Measurements from ENCODE around the gene TLE4. TPM values are rescaled to one million over a fixed set of nuclear protein-coding genes. Genes with fewer than 3 reads are reported as not detected.
A peak's percentile ranks its signal among the peaks of the same experiment; 100 is the strongest.

TLE4 gene
- total and polyA plus RNA-seq, 12 donors, result 4.2 to 17.3 (median 11.0) TPM

DNA sequence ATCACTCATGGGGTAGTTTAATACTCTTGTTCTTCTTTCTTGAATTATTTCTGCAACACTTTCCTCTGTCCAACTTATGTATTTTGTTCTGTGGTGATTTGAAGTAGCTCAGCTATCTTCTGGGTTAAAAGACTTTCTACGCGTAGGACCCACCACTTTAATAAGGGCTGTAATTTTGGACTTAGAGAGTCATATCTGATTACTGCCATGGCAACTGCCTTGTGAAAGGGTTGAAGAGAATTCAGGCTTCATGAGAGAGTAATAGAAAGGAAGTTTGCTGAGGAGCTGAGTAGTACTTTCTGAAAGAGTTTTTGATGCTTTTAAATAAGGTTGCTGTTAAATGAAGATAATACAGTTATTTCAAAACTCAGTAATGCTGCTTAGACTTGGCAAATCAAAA, 89.5 kb downstream of the TLE4 start:
- H3K27me3 ChIP-seq, result no peaks in the 10 kb centered on the region
- H3K4me3 ChIP-seq, result no peak overlapping the region
- H3K4me1 ChIP-seq, result peaks cover 0 to 43% (median 35%) of the 10 kb centered on the region in 9 donors
- TF ChIP-seq CTCF (IDR thresholded peaks at IDR 0.05), result no peak
- 70 to 76% methylated on average over 2 of the region's 2 CpGs for WGBS, 2 donors
- no peak overlapping the region for H3K27ac ChIP-seq
- DNase-seq (no peak), ATAC-seq (no peak)
- intact Hi-C loops (cut with DNase I), result loop anchor here in 5 of 10 donors (1.0 to 10.0 kb wide), 5 partner anchors 51 to 89 kb away; partner anchors contain the start of gene TLE4 (in 3 of the 5)
- H3K36me3 ChIP-seq, result peaks cover 0 to 12% (median 0%) of the 10 kb centered on the region in 9 donors
- H3K9me3 ChIP-seq, result no peaks in the 10 kb centered on the region

DNA sequence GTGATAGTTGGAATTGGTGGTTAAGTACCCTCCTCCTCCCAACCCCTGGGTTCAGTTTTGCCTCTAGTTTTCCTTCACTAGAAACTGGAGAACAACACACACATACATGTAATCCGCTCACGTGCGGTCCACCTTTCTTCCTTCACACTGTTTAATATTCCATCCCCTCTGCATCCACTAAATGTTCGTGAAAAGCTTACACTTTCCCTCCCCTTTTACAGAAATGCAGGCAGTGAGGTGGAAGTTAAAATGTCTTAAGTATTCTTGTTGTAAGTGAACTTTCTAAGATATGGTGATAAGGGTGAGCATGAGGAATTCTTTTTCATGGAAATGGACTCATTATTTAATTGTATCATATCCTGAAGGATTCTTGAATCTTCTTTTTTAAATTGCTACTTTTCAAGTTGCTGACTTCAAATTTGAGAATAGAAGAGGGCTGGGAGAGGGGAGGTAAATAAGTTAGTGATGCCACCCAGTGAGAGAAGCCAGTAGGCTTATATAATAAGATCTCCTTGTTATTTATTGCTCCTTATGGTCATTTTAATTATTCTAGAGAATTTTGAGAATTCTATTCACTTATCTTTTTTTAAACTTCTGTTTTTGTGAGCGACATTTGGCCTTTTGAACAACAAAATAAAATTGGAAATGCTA, 90.2 kb downstream of the TLE4 start:
- intact Hi-C loops (cut with DNase I), result loop anchor here in 5 of 10 donors (1.0 to 10.0 kb wide), 6 partner anchors 50 to 90 kb away; partner anchors contain the start of gene TLE4 (in 3 of the 5)
- no peaks in the 10 kb centered on the region for H3K9me3 ChIP-seq
- 68 to 70% methylated on average over 5 of the region's 5 CpGs for WGBS, 2 donors
- DNase-seq, result no peak
- peaks cover 0 to 5% (median 0%) of the 10 kb centered on the region in 9 donors for H3K36me3 ChIP-seq
- peak overlapping the region in 4 of 10 donors; percentile 19 to 43 (median 36) for H3K27ac ChIP-seq
- no peak for TF ChIP-seq CTCF (IDR thresholded peaks at IDR 0.05)
- no peaks in the 10 kb centered on the region for H3K27me3 ChIP-seq
- no peak overlapping the region for H3K4me3 ChIP-seq
- ATAC-seq, result no peak
- peaks cover 0 to 43% (median 35%) of the 10 kb centered on the region in 9 donors for H3K4me1 ChIP-seq

DNA sequence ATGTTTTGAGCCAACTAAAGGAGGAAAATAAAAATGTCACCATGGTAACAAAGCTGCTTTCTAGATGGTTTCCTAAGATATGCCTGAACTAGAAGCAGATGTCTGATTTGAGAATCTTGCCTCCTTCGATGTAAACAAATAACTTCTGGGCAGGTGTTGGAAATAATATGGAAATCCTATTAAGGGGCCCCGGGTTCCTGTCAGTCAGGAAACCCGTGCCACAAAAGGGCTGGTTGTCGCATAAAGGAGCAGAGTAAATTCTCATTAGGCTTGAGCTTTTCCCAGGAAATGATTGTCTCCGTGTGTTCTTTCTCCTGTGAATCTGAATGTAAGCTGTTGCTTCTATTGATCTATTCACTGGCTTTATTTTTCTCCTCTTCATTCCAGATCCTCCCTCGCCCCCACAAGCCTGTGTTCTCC, 90.8 kb downstream of the TLE4 start:
- 45 to 54% methylated on average over 6 of the region's 6 CpGs for WGBS, 2 donors
- TF ChIP-seq CTCF (IDR thresholded peaks at IDR 0.05), result no peak
- H3K27me3 ChIP-seq, result no peaks in the 10 kb centered on the region
- peak overlapping the region in 5 of 10 donors; percentile 3 to 43 (median 31) for H3K27ac ChIP-seq
- intact Hi-C loops (cut with DNase I), result loop anchor here in 5 of 10 donors (2.0 to 10.0 kb wide), 5 partner anchors 50 to 90 kb away; partner anchors contain the start of gene TLE4 (in 3 of the 5)
- H3K4me1 ChIP-seq, result peaks cover 0 to 43% (median 35%) of the 10 kb centered on the region in 9 donors
- no peaks in the 10 kb centered on the region for H3K36me3 ChIP-seq
- ATAC-seq, result peak in 3 of 8 donors; percentile 21 to 53 (median 45)
- DNase-seq, result no peak
- no peaks in the 10 kb centered on the region for H3K9me3 ChIP-seq
- H3K4me3 ChIP-seq, result peak overlapping the region in 1 of 10 donors; percentile 12

GRCh38 chr9:79663300-79663699, 91.5 kb downstream of the TLE4 start:
- H3K4me1 ChIP-seq, result peaks cover 0 to 47% (median 39%) of the 10 kb centered on the region in 9 donors
- intact Hi-C loops (cut with DNase I), result loop anchor here in 5 of 10 donors (2.0 to 10.0 kb wide), 5 partner anchors 49 to 91 kb away; partner anchors contain the start of gene TLE4 (in 3 of the 5)
- ATAC-seq (peak in 2 of 8 donors; percentile 43 to 46), DNase-seq (no peak)
- WGBS, 2 donors, result 53 to 63% methylated on average over 6 of the region's 6 CpGs
- no peaks in the 10 kb centered on the region for H3K27me3 ChIP-seq
- peak overlapping the region in 1 of 10 donors; percentile 19 for H3K27ac ChIP-seq
- no peak for TF ChIP-seq CTCF (IDR thresholded peaks at IDR 0.05)
- H3K9me3 ChIP-seq, result no peaks in the 10 kb centered on the region
- no peaks in the 10 kb centered on the region for H3K36me3 ChIP-seq
- peak overlapping the region in 1 of 10 donors; percentile 4 for H3K4me3 ChIP-seq
